Measurements from ENCODE around the gene CCNT1. TPM values are rescaled to one million over a fixed set of nuclear protein-coding genes. Genes with fewer than 3 reads are reported as not detected.

CCNT1 gene
- total and polyA plus RNA-seq, 2 of the 13 experiments (the other 11 are each of a cell fraction or from before 2014, with no cell fraction given) = 18.0 to 28.2 TPM

- ChIA-PET POLR2A (no interaction called here), CTCF (ENCODE audit: low intra/inter-chr PET ratio, low total read pairs) (no interaction called here)
- H3K79me2 ChIP-seq (ENCODE audit: insufficient read depth, low read length) = peaks cover 2% of the 10 kb centered on the region
- ATAC-seq = peak; percentile 38; the same call in 1 of the 3 replicates
- TF ChIP-seq HNF1B (CRISPR knock-in tag; IDR thresholded peaks at IDR 0.05) = no peak
- no peak for TF ChIP-seq ZNF335 (CRISPR knock-in tag; IDR thresholded peaks at IDR 0.05)
- TF ChIP-seq KLF12 (CRISPR knock-in tag; IDR thresholded peaks at IDR 0.05; ENCODE audit: borderline replicate concordance) = no peak
- peak; percentile 35; the same call in 1 of the 2 replicates for TF ChIP-seq SAP130 (CRISPR knock-in tag; IDR thresholded peaks at IDR 0.05; ENCODE audit: low read depth)
- TF ChIP-seq FOXM1 (CRISPR knock-in tag; IDR thresholded peaks at IDR 0.05) = no peak
- no peak for TF ChIP-seq SMAD1 (CRISPR knock-in tag; IDR thresholded peaks at IDR 0.05; ENCODE audit: borderline replicate concordance, low read depth)
- TF ChIP-seq KDM3A (CRISPR knock-in tag; IDR thresholded peaks at IDR 0.05; ENCODE audit: low read depth) = no peak
- no peak for TF ChIP-seq ZSCAN5A (CRISPR knock-in tag; IDR thresholded peaks at IDR 0.05; ENCODE audit: borderline replicate concordance)
- TF ChIP-seq HDAC1 (CRISPR knock-in tag; IDR thresholded peaks at IDR 0.05) = no peak
- no peak for TF ChIP-seq ATF5 (CRISPR knock-in tag; IDR thresholded peaks at IDR 0.05; ENCODE audit: low read depth)
- TF ChIP-seq RBM22 (optimal IDR thresholded peaks at IDR 0.05; ENCODE audit: low read length) = peak; percentile 54
- TF ChIP-seq ZNF276 (CRISPR knock-in tag; IDR thresholded peaks at IDR 0.05; ENCODE audit: low read depth) = no peak
- no peak for TF ChIP-seq ZNF10 (CRISPR knock-in tag; IDR thresholded peaks at IDR 0.05; ENCODE audit: borderline replicate concordance, low read depth)
- no peak for TF ChIP-seq PHF20 (CRISPR knock-in tag; IDR thresholded peaks at IDR 0.05)
- no peak for TF ChIP-seq DR1 (CRISPR knock-in tag; IDR thresholded peaks at IDR 0.05)
- 0 out of 2 replicates have a peak, but pooled peaks have one; percentile 10 for TF ChIP-seq HNF4A (CRISPR knock-in tag; IDR thresholded peaks at IDR 0.05)
- no peak for TF ChIP-seq SP2 (CRISPR knock-in tag; IDR thresholded peaks at IDR 0.05)
- 0 out of 2 replicates have a peak, but pooled peaks have one; percentile 67 for TF ChIP-seq POLR2AphosphoS2 (IDR thresholded peaks at IDR 0.05; ENCODE audit: low read depth, low read length)
- no peak for TF ChIP-seq ZNF576 (CRISPR knock-in tag; IDR thresholded peaks at IDR 0.05)
- 0 out of 4 replicates have a peak, but pooled peaks of 1 of the 2 experiments have one; percentile 25 for TF ChIP-seq POLR2A (IDR thresholded peaks at IDR 0.05; ENCODE audit: insufficient read depth in 1 of 2, low read depth in 2 of 2, low read length in 2 of 2)
- H2AFZ ChIP-seq (ENCODE audit: low read length) = no peak overlapping the region
- intact Hi-C loops (cut with micrococcal nuclease; ENCODE audit: unreplicated experiment) = no loop called here
- BruUV-seq (replicated peaks) = no TSS peak
- in situ Hi-C loops (cut with HindIII; ENCODE audit: extremely low pct_ligation_motif_present, low pct_unique_long_range_greater_than_20kb) = no loop called here
- no peak for FAIRE-seq
- peaks cover 25% of the 10 kb centered on the region for H3K4me1 ChIP-seq (ENCODE audit: insufficient read depth, low read length)
- no peak overlapping the region for H3K4me2 ChIP-seq (ENCODE audit: low read depth, low read length)
- DNase-seq (ENCODE audit: low spot score) = no peak
- H3K9ac ChIP-seq (ENCODE audit: insufficient read depth, low read depth, low read length) = no peak overlapping the region
- no peak overlapping the region for H3K4me3 ChIP-seq (replicated peaks in 1 of 3; ENCODE audit: insufficient read depth in 1 of 3, low read depth in 2 of 3, low read length in 3 of 3)
- no peaks in the 10 kb centered on the region for H3K27me3 ChIP-seq (ENCODE audit: control insufficient read depth in 1 of 2, insufficient read depth in 2 of 2, low read length in 2 of 2)
- H4K20me1 ChIP-seq (ENCODE audit: insufficient read depth, low read length) = no peaks in the 10 kb centered on the region
- no peaks in the 10 kb centered on the region for H3K9me3 ChIP-seq (ENCODE audit: low read length)
- 69% methylated on average over 2 of the region's 2 CpGs for WGBS (ENCODE audit: low lambda C conversion rate)
- peaks cover 16 to 56% of the 10 kb centered on the region in 2 experiments for H3K36me3 ChIP-seq (replicated peaks in 1 of 2; ENCODE audit: control insufficient read depth in 1 of 2, insufficient read depth in 2 of 2, low read length in 2 of 2)
- peak overlapping the region; percentile 30 for H3K27ac ChIP-seq (ENCODE audit: extremely low read length, insufficient read depth, low read length)
Observed at GRCh38 chr12:48695859-48696258, 20.6 kb downstream of the CCNT1 start.
